ENCODE data around the gene NHERF1.

Gene NHERF1

GRCh38 chr17:74782571-74782970, 34.1 kb downstream of the NHERF1 start:
- Histone ChIP-seq H3K79me2 (ENCODE audit: insufficient read depth, low read length) (0 out of 2 replicates have a peak, but pooled peaks cover 3% of the 10 kb centered on the region), H3K27ac (ENCODE audit: low read depth, low read length) (no peak overlapping the region), H3K36me3 (ENCODE audit: low read length) (no peaks in the 10 kb centered on the region), H2AFZ (ENCODE audit: low read depth, low read length, severe bottlenecking) (no peak overlapping the region), H3K9ac (ENCODE audit: low read length) (no peak overlapping the region), H3K9me2 (replicated peaks; ENCODE audit: insufficient read depth, low read length) (no peaks in the 10 kb centered on the region), H4K20me1 (ENCODE audit: low read depth, low read length) (no peaks in the 10 kb centered on the region), H3F3A (ENCODE audit: insufficient read depth) (peaks cover 4% of the 10 kb centered on the region; the same call in 1 of the 2 replicates), H3K4me3 (ENCODE audit: insufficient read depth, low read length, poor library complexity, severe bottlenecking) (no peak overlapping the region), H3K27me3 (ENCODE audit: low read length) (no peaks in the 10 kb centered on the region), H3K4me2 (ENCODE audit: low read depth, low read length, poor library complexity, severe bottlenecking) (no peak overlapping the region), H3K9me3 (ENCODE audit: insufficient read depth, low read length) (no peaks in the 10 kb centered on the region)
- TF ChIP-seq, protein P1, sequence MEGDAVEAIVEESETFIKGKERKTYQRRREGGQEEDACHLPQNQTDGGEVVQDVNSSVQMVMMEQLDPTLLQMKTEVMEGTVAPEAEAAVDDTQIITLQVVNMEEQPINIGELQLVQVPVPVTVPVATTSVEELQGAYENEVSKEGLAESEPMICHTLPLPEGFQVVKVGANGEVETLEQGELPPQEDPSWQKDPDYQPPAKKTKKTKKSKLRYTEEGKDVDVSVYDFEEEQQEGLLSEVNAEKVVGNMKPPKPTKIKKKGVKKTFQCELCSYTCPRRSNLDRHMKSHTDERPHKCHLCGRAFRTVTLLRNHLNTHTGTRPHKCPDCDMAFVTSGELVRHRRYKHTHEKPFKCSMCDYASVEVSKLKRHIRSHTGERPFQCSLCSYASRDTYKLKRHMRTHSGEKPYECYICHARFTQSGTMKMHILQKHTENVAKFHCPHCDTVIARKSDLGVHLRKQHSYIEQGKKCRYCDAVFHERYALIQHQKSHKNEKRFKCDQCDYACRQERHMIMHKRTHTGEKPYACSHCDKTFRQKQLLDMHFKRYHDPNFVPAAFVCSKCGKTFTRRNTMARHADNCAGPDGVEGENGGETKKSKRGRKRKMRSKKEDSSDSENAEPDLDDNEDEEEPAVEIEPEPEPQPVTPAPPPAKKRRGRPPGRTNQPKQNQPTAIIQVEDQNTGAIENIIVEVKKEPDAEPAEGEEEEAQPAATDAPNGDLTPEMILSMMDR (IDR thresholded peaks at IDR 0.05; ENCODE audit: insufficient read depth, low read length, poor library complexity, severe bottlenecking): no peak
- no peak for TF ChIP-seq EZH2phosphoT487 (conservative IDR thresholded peaks at IDR 0.05; ENCODE audit: low read length)

GRCh38 chr17:74784125-74784810, 35.8 kb downstream of the NHERF1 start:
- no peak overlapping the region for H3K4me3 ChIP-seq (ENCODE audit: insufficient read depth, low read length, poor library complexity, severe bottlenecking)
- no peaks in the 10 kb centered on the region for H4K20me1 ChIP-seq (ENCODE audit: low read depth, low read length)
- H3K79me2 ChIP-seq (ENCODE audit: insufficient read depth, low read length): 0 out of 2 replicates have a peak, but pooled peaks cover 3% of the 10 kb centered on the region
- H3K4me2 ChIP-seq (ENCODE audit: low read depth, low read length, poor library complexity, severe bottlenecking): no peak overlapping the region
- no peak overlapping the region for H3K9ac ChIP-seq (ENCODE audit: low read length)
- TF ChIP-seq EZH2phosphoT487 (conservative IDR thresholded peaks at IDR 0.05; ENCODE audit: low read length): no peak
- TF ChIP-seq, protein P1 (IDR thresholded peaks at IDR 0.05; ENCODE audit: insufficient read depth, low read length, poor library complexity, severe bottlenecking): no peak
- H2AFZ ChIP-seq (ENCODE audit: low read depth, low read length, severe bottlenecking): no peak overlapping the region
- H3K9me2 ChIP-seq (replicated peaks; ENCODE audit: insufficient read depth, low read length): no peaks in the 10 kb centered on the region
- no peaks in the 10 kb centered on the region for H3K27me3 ChIP-seq (ENCODE audit: low read length)
- H3F3A ChIP-seq (ENCODE audit: insufficient read depth): peaks cover 4% of the 10 kb centered on the region; the same call in 1 of the 2 replicates
- no peaks in the 10 kb centered on the region for H3K36me3 ChIP-seq (ENCODE audit: low read length)
- no peak overlapping the region for H3K27ac ChIP-seq (ENCODE audit: low read depth, low read length)
- no peaks in the 10 kb centered on the region for H3K9me3 ChIP-seq (ENCODE audit: insufficient read depth, low read length)

- Histone ChIP-seq H3F3A (ENCODE audit: insufficient read depth) (peaks cover 4% of the 10 kb centered on the region; the same call in 1 of the 2 replicates), H3K9me2 (replicated peaks; ENCODE audit: insufficient read depth, low read length) (no peaks in the 10 kb centered on the region), H3K79me2 (ENCODE audit: insufficient read depth, low read length) (0 out of 2 replicates have a peak, but pooled peaks cover 3% of the 10 kb centered on the region), H2AFZ (ENCODE audit: low read depth, low read length, severe bottlenecking) (no peak overlapping the region), H3K9ac (ENCODE audit: low read length) (no peak overlapping the region), H4K20me1 (ENCODE audit: low read depth, low read length) (no peaks in the 10 kb centered on the region), H3K4me2 (ENCODE audit: low read depth, low read length, poor library complexity, severe bottlenecking) (no peak overlapping the region), H3K9me3 (ENCODE audit: insufficient read depth, low read length) (no peaks in the 10 kb centered on the region), H3K4me3 (ENCODE audit: insufficient read depth, low read length, poor library complexity, severe bottlenecking) (no peak overlapping the region), H3K27ac (ENCODE audit: low read depth, low read length) (no peak overlapping the region), H3K36me3 (ENCODE audit: low read length) (no peaks in the 10 kb centered on the region), H3K27me3 (ENCODE audit: low read length) (no peaks in the 10 kb centered on the region)
- TF ChIP-seq EZH2phosphoT487 (conservative IDR thresholded peaks at IDR 0.05; ENCODE audit: low read length): no peak
- TF ChIP-seq, protein P1 (IDR thresholded peaks at IDR 0.05; ENCODE audit: insufficient read depth, low read length, poor library complexity, severe bottlenecking): no peak
These were observed 36.9 kb downstream of the NHERF1 start for GRCh38 chr17:74785096-74785980.
